LoVo (cell line): Measurements from ENCODE around the gene GPHN.

Experiments
- DNase-seq: peaks from one replicate; pipeline ENCODE4 v3.0.0-alpha.2; 2016; ENCODE audit warnings: low spot score

The GPHN gene

GRCh38 chr14:66507722-66508546 lies at the start of gene GPHN:
Gene GPHN, plus strand, starts transcription at chr14:66508147.
- peak; percentile 98 for DNase-seq

GRCh38 chr14:66459603-66460002 lies 48.3 kb upstream of the GPHN start:
- no peak for DNase-seq

- no peak for DNase-seq
These were observed 43.7 kb upstream of the GPHN start for GRCh38 chr14:66464261-66464660.

GRCh38 chr14:66468778-66469367 lies 39.1 kb upstream of the GPHN start:
- DNase-seq, result no peak

GRCh38 chr14:66471584-66471983 lies 36.4 kb upstream of the GPHN start:
- no peak for DNase-seq

- DNase-seq, result no peak
These were observed 35.7 kb upstream of the GPHN start for GRCh38 chr14:66472251-66472650.

- no peak for DNase-seq
These were observed 34.7 kb upstream of the GPHN start for GRCh38 chr14:66473223-66473622.

GRCh38 chr14:66476964-66477363 lies 31.0 kb upstream of the GPHN start:
- no peak for DNase-seq

- DNase-seq, result no peak
These were observed 30.4 kb upstream of the GPHN start for GRCh38 chr14:66477567-66477966.

GRCh38 chr14:66482873-66483272 lies 25.1 kb upstream of the GPHN start:
- DNase-seq, result no peak

- DNase-seq, result no peak
These were observed 24.6 kb upstream of the GPHN start for GRCh38 chr14:66483322-66483721.

GRCh38 chr14:66485029-66485428 lies 22.9 kb upstream of the GPHN start:
- DNase-seq, result no peak

- DNase-seq, result no peak
These were observed 22.0 kb upstream of the GPHN start, which contains the start of gene CCDC196 for GRCh38 chr14:66485910-66486421. Gene CCDC196, plus strand, starts transcription at chr14:66486371. Its CDS starts 132 bp downstream, at chr14:66486503.

GRCh38 chr14:66487164-66487563 lies 20.8 kb upstream of the GPHN start:
- DNase-seq, result no peak

- no peak for DNase-seq
These were observed 17.5 kb upstream of the GPHN start for GRCh38 chr14:66490143-66491111.

- no peak for DNase-seq
These were observed 14.2 kb upstream of the GPHN start for GRCh38 chr14:66493750-66494149.

GRCh38 chr14:66495218-66496098 lies 12.5 kb upstream of the GPHN start:
- DNase-seq, result peak; percentile 71

GRCh38 chr14:66496188-66496807 lies 11.6 kb upstream of the GPHN start:
- peak; percentile 18 for DNase-seq

- no peak for DNase-seq
These were observed 11.0 kb upstream of the GPHN start for GRCh38 chr14:66496911-66497310.

- no peak for DNase-seq
These were observed 9.6 kb upstream of the GPHN start for GRCh38 chr14:66498311-66498710.

GRCh38 chr14:66501592-66501991 lies 6.4 kb upstream of the GPHN start:
- no peak for DNase-seq
